ENCODE data around the gene CCL20. TPM values are rescaled to one million over a fixed set of nuclear protein-coding genes. Genes with fewer than 3 reads are reported as not detected.

CCL20 gene
- total RNA-seq, 1 experiment from 2014 or later = not detected

GRCh38 chr2:227808936-227809335 lies 4.7 kb upstream of the CCL20 start:
- no peak overlapping the region for H3K4me3 Mint-ChIP-seq

More at GRCh38 chr2:227808936-227809335, 4.7 kb upstream of the CCL20 start:
- DNase-seq (ENCODE audit: low spot score) (no peak), ATAC-seq (no peak)
- no peak overlapping the region for H3K27ac Mint-ChIP-seq
- TF ChIP-seq TEAD4 (CRISPR knock-in tag; IDR thresholded peaks at IDR 0.05) = no peak
- TF ChIP-seq ZNF532 (CRISPR knock-in tag; IDR thresholded peaks at IDR 0.05; ENCODE audit: borderline replicate concordance) = no peak
- no peak for TF ChIP-seq HMGA2 (CRISPR knock-in tag; IDR thresholded peaks at IDR 0.05)
- no peak for TF ChIP-seq MLX (CRISPR knock-in tag; IDR thresholded peaks at IDR 0.05)
- TF ChIP-seq, protein P1, sequence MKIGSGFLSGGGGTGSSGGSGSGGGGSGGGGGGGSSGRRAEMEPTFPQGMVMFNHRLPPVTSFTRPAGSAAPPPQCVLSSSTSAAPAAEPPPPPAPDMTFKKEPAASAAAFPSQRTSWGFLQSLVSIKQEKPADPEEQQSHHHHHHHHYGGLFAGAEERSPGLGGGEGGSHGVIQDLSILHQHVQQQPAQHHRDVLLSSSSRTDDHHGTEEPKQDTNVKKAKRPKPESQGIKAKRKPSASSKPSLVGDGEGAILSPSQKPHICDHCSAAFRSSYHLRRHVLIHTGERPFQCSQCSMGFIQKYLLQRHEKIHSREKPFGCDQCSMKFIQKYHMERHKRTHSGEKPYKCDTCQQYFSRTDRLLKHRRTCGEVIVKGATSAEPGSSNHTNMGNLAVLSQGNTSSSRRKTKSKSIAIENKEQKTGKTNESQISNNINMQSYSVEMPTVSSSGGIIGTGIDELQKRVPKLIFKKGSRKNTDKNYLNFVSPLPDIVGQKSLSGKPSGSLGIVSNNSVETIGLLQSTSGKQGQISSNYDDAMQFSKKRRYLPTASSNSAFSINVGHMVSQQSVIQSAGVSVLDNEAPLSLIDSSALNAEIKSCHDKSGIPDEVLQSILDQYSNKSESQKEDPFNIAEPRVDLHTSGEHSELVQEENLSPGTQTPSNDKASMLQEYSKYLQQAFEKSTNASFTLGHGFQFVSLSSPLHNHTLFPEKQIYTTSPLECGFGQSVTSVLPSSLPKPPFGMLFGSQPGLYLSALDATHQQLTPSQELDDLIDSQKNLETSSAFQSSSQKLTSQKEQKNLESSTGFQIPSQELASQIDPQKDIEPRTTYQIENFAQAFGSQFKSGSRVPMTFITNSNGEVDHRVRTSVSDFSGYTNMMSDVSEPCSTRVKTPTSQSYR (CRISPR knock-in tag; IDR thresholded peaks at IDR 0.05) = no peak
- no peak for TF ChIP-seq ZBTB21 (CRISPR knock-in tag; IDR thresholded peaks at IDR 0.05; ENCODE audit: borderline replicate concordance)
- TF ChIP-seq, protein P2, sequence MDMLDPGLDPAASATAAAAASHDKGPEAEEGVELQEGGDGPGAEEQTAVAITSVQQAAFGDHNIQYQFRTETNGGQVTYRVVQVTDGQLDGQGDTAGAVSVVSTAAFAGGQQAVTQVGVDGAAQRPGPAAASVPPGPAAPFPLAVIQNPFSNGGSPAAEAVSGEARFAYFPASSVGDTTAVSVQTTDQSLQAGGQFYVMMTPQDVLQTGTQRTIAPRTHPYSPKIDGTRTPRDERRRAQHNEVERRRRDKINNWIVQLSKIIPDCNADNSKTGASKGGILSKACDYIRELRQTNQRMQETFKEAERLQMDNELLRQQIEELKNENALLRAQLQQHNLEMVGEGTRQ (CRISPR knock-in tag; IDR thresholded peaks at IDR 0.05) = no peak
- TF ChIP-seq FOXJ3 (CRISPR knock-in tag; IDR thresholded peaks at IDR 0.05; ENCODE audit: borderline replicate concordance) = no peak
- TF ChIP-seq, protein P3, sequence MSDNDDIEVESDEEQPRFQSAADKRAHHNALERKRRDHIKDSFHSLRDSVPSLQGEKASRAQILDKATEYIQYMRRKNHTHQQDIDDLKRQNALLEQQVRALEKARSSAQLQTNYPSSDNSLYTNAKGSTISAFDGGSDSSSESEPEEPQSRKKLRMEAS (CRISPR knock-in tag; IDR thresholded peaks at IDR 0.05) = no peak
- TF ChIP-seq, protein P4, sequence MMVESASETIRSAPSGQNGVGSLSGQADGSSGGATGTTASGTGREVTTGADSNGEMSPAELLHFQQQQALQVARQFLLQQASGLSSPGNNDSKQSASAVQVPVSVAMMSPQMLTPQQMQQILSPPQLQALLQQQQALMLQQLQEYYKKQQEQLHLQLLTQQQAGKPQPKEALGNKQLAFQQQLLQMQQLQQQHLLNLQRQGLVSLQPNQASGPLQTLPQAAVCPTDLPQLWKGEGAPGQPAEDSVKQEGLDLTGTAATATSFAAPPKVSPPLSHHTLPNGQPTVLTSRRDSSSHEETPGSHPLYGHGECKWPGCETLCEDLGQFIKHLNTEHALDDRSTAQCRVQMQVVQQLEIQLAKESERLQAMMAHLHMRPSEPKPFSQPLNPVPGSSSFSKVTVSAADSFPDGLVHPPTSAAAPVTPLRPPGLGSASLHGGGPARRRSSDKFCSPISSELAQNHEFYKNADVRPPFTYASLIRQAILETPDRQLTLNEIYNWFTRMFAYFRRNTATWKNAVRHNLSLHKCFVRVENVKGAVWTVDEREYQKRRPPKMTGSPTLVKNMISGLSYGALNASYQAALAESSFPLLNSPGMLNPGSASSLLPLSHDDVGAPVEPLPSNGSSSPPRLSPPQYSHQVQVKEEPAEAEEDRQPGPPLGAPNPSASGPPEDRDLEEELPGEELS (CRISPR knock-in tag; IDR thresholded peaks at IDR 0.05) = no peak
- no peak for TF ChIP-seq ZNF317 (CRISPR knock-in tag; IDR thresholded peaks at IDR 0.05; ENCODE audit: borderline replicate concordance, low read depth)
- TF ChIP-seq ZNF423 (CRISPR knock-in tag; IDR thresholded peaks at IDR 0.05) = no peak
- no peak for TF ChIP-seq MXD4 (CRISPR knock-in tag; IDR thresholded peaks at IDR 0.05; ENCODE audit: borderline replicate concordance)
- no peak for TF ChIP-seq CTCF (IDR thresholded peaks at IDR 0.05)
- no peak for TF ChIP-seq ZNF219 (CRISPR knock-in tag; IDR thresholded peaks at IDR 0.05; ENCODE audit: borderline replicate concordance)
- TF ChIP-seq FOXK1 (CRISPR knock-in tag; IDR thresholded peaks at IDR 0.05) = no peak
- H3K36me3 Mint-ChIP-seq = no peaks in the 10 kb centered on the region
- peaks cover 7% of the 10 kb centered on the region; the same call in 1 of the 2 replicates for H3K9me3 Mint-ChIP-seq
- ChIA-PET CTCF (no interaction called here), POLR2A (no interaction called here)
- H3K4me1 Mint-ChIP-seq = peaks cover 28% of the 10 kb centered on the region
- no peaks in the 10 kb centered on the region; the same call in 1 of the 2 replicates for H3K27me3 Mint-ChIP-seq (ENCODE audit: low read depth)

Data from WTC11 (cell line).